Measurements from ENCODE around the gene TMEM130.

Gene TMEM130

GRCh38 chr7:98802088-98802780, 67.6 kb downstream of the TMEM130 start:
- H3K36me3 ChIP-seq (ENCODE audit: insufficient read depth, low read length): no peaks in the 10 kb centered on the region
- H2AFZ ChIP-seq (ENCODE audit: low read length): no peak overlapping the region
- H3K9me2 ChIP-seq (replicated peaks; ENCODE audit: low read depth, low read length): no peaks in the 10 kb centered on the region
- TF ChIP-seq, protein P1, sequence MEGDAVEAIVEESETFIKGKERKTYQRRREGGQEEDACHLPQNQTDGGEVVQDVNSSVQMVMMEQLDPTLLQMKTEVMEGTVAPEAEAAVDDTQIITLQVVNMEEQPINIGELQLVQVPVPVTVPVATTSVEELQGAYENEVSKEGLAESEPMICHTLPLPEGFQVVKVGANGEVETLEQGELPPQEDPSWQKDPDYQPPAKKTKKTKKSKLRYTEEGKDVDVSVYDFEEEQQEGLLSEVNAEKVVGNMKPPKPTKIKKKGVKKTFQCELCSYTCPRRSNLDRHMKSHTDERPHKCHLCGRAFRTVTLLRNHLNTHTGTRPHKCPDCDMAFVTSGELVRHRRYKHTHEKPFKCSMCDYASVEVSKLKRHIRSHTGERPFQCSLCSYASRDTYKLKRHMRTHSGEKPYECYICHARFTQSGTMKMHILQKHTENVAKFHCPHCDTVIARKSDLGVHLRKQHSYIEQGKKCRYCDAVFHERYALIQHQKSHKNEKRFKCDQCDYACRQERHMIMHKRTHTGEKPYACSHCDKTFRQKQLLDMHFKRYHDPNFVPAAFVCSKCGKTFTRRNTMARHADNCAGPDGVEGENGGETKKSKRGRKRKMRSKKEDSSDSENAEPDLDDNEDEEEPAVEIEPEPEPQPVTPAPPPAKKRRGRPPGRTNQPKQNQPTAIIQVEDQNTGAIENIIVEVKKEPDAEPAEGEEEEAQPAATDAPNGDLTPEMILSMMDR (conservative IDR thresholded peaks at IDR 0.05; ENCODE audit: low read length): no peak
- TF ChIP-seq EZH2phosphoT487 (IDR thresholded peaks at IDR 0.05; ENCODE audit: borderline replicate concordance): no peak
- no peaks in the 10 kb centered on the region for H3F3A ChIP-seq (ENCODE audit: low read depth)
- no peaks in the 10 kb centered on the region for H3K27me3 ChIP-seq (ENCODE audit: insufficient read depth, low read length, poor library complexity, severe bottlenecking)
- no peaks in the 10 kb centered on the region for H3K79me2 ChIP-seq (ENCODE audit: insufficient read depth, low read length)
- no peaks in the 10 kb centered on the region for H3K4me1 ChIP-seq (ENCODE audit: insufficient read depth, low read length, poor library complexity, severe bottlenecking)
- H3K9me3 ChIP-seq (ENCODE audit: insufficient read depth, low read depth, low read length): no peaks in the 10 kb centered on the region
- no peak overlapping the region for H3K4me3 ChIP-seq (ENCODE audit: low read length, poor library complexity, severe bottlenecking)
- no peak overlapping the region for H3K4me2 ChIP-seq (ENCODE audit: low read depth, low read length, poor library complexity, severe bottlenecking)
- H4K20me1 ChIP-seq (ENCODE audit: insufficient read depth, low read length, poor library complexity, severe bottlenecking): no peaks in the 10 kb centered on the region
- H3K9ac ChIP-seq (ENCODE audit: low read depth, low read length, poor library complexity, severe bottlenecking): no peak overlapping the region

DNA sequence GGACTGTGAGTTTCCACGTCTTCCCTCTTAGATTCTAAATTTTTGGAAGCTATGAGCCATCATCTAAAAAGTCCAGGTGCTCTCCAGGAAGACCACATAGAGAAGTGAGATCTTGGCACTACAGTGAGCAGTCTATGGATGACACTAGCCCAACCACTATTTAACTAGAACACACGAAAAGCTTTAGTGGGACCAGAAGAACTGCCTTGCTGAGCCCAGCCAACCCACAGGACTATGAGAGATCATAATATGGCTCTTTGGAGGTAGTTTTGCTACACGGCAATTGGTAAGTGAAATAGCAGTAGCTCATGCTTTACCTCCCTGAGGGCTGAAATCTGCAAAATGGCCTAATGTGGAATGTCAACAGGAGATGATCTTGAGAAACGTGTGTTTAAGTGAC, 68.8 kb downstream of the TMEM130 start:
- Histone ChIP-seq H3K4me2 (ENCODE audit: low read depth, low read length, poor library complexity, severe bottlenecking) (no peak overlapping the region), H3K36me3 (ENCODE audit: insufficient read depth, low read length) (no peaks in the 10 kb centered on the region), H3K79me2 (ENCODE audit: insufficient read depth, low read length) (no peaks in the 10 kb centered on the region), H4K20me1 (ENCODE audit: insufficient read depth, low read length, poor library complexity, severe bottlenecking) (no peaks in the 10 kb centered on the region), H3K27me3 (ENCODE audit: insufficient read depth, low read length, poor library complexity, severe bottlenecking) (no peaks in the 10 kb centered on the region), H3F3A (ENCODE audit: low read depth) (no peaks in the 10 kb centered on the region), H3K9me2 (replicated peaks; ENCODE audit: low read depth, low read length) (no peaks in the 10 kb centered on the region), H3K4me1 (ENCODE audit: insufficient read depth, low read length, poor library complexity, severe bottlenecking) (no peaks in the 10 kb centered on the region), H3K9me3 (ENCODE audit: insufficient read depth, low read depth, low read length) (no peaks in the 10 kb centered on the region), H2AFZ (ENCODE audit: low read length) (no peak overlapping the region), H3K9ac (ENCODE audit: low read depth, low read length, poor library complexity, severe bottlenecking) (no peak overlapping the region), H3K4me3 (ENCODE audit: low read length, poor library complexity, severe bottlenecking) (no peak overlapping the region)
- TF ChIP-seq, protein P1 (conservative IDR thresholded peaks at IDR 0.05; ENCODE audit: low read length): no peak
- no peak for TF ChIP-seq EZH2phosphoT487 (IDR thresholded peaks at IDR 0.05; ENCODE audit: borderline replicate concordance)

GRCh38 chr7:98797150-98797549, 72.7 kb downstream of the TMEM130 start:
- Histone ChIP-seq H2AFZ (ENCODE audit: low read length) (no peak overlapping the region), H3K9ac (ENCODE audit: low read depth, low read length, poor library complexity, severe bottlenecking) (no peak overlapping the region), H3K4me2 (ENCODE audit: low read depth, low read length, poor library complexity, severe bottlenecking) (no peak overlapping the region), H3K27me3 (ENCODE audit: insufficient read depth, low read length, poor library complexity, severe bottlenecking) (no peaks in the 10 kb centered on the region), H3K79me2 (ENCODE audit: insufficient read depth, low read length) (no peaks in the 10 kb centered on the region), H3K9me2 (replicated peaks; ENCODE audit: low read depth, low read length) (no peaks in the 10 kb centered on the region), H3F3A (ENCODE audit: low read depth) (no peaks in the 10 kb centered on the region), H3K9me3 (ENCODE audit: insufficient read depth, low read depth, low read length) (no peaks in the 10 kb centered on the region), H3K4me1 (ENCODE audit: insufficient read depth, low read length, poor library complexity, severe bottlenecking) (no peaks in the 10 kb centered on the region), H3K36me3 (ENCODE audit: insufficient read depth, low read length) (no peaks in the 10 kb centered on the region), H4K20me1 (ENCODE audit: insufficient read depth, low read length, poor library complexity, severe bottlenecking) (no peaks in the 10 kb centered on the region), H3K4me3 (ENCODE audit: low read length, poor library complexity, severe bottlenecking) (no peak overlapping the region)
- TF ChIP-seq EZH2phosphoT487 (IDR thresholded peaks at IDR 0.05; ENCODE audit: borderline replicate concordance): no peak
- TF ChIP-seq, protein P1 (conservative IDR thresholded peaks at IDR 0.05; ENCODE audit: low read length): no peak
